Glomerular visceral epithelial cell (primary cell): Measurements from ENCODE around the gene HOXA6.
A peak's percentile ranks its signal among the peaks of the same experiment; 100 is the strongest.

Experiments used
- DNase-seq: peaks from one replicate; pipeline ENCODE4 v3.0.0-alpha.2; 2016; ENCODE audit errors: extremely low spot score

The HOXA6 gene

DNA sequence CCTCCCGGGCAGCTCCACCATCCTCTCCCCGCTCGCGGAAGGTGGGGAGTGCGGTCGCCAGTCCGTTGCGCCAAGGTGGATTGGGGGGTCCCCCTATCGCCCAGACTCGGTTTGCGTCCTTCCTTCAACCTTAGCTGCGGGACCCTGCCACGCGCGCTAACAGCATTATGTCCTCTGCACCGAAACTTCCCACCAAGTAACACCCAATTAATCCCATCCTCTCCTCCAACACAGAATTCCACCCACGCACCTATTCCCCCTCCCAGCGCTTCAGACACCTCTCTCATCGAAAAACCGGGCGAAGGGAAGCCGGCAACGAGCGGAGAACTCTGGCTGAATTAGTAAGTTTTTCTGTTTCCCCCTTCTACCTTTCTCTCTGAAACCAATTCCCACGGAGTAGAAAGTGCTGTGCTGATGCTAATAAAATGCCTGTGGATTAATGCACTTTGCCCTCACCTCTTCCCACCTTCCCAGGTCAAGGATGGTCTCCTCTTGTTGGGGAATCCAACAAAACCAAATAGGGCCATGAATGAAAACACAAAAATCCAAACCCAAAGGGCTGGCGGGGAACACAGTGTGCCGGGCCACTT, 3.9 kb upstream of the HOXA6 start:
- DNase-seq = no peak

DNA sequence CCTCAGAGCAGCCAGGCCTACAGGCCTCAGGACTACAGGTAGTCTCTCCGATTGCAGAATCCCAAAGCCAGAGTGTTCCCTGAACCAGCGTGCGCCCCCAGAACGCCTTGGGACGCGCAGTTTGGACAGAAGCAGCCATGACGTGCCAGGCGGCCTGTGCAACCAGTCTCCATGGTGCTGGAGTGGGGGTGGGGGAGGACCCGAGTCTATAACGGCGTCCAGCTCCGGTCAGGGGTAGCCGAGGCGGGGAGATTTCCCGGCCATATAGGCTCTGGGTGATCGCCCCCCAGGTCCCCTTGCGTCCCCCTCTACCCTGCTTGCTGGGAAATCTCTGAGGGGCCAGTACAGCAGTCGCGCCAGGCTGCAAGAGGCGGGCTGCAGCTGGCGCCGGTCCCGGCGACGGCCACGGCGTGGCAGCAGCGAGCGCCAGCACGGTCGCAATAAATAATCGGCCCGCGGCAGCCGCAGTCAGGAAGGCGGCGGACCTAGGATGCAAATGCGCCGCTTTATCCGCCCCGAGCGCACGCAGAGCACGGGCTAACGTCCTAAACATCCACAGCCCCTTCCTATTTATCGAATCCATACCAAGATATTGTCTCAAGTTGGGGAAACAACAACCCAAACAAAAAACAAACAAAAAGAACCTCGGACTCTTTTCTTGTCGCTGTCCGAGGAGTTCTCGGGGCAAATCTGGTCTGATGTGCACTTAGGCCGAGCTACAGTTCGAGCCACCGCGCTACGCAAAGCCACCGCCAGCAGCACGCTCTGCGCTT, 3.2 kb upstream of the HOXA6 start:
- DNase-seq = peak; percentile 84

DNA sequence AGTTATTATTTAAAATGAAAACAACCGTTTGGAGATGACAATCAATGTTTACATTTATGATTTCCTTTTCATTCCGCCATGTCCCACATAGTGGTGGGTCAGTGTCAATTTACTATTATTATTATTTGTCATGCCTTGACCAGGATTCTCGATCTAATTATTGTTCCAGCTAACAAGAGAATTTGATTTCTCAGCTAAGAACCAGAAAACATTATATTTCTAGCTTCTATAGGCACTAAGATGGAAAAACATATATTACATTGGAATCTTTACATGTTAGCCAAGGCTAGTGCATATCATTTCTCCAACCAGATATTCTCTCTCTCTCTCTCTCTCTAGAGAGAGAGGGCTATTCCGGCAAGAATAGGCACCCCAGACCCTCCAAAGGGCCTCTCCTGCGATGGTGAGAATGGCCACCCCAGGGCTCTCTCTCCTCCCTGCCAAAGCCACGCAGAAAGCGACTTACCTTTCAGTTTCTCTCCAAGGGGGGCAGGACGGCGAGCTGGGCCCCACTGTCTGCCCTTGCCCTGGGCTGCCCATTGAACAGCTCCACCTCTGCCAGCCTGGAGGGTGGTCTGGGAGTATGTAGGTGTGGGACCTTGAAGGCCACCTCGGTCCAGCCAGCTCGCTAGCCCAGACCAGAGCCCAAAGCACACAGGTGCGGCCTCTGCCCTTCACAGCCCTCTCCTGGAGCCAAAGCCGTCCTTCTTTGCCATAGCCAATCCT, 2.4 kb upstream of the HOXA6 start:
- no peak for DNase-seq

DNA sequence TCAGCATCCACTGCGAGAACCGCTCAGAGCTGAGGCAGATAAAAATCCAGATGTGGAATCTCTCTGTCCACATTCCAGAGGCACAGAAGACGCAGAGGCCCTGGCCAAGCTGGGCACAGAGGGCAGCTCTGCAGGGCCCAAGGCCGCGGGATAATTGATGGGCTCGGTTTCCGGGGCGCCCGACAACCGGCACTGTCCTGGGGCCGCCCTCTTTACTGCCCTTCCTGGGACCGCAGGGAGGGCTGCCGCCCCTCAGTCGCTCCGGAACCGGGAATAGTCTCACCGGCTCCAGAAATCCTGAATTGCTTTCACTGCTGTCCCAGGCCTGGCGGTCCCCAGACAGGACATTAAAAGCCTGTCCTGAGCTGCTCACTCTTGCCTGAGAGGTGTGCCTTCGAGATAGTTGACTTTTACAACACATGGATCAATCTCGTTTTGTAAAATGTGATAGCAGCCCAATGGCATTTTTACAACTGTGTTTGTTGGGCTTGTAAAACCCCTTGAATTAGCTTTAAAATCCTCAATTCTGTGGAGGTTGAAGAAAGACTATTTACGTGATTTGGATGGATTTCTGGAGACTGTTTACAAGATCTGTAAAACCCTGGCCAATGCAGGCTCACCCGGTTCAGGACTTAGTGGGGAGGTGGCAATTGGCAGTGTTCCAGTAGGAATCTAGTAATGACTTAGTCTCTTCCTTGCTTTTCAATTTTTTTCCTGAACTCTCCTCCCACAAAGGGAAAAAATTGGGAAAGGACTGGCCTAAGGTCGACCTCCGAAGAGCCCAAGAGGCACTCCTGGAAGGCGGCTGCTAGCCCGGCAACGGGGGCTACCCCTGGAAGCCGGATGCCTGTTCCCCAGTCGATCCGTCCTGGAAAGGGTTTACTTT, 1.4 kb upstream of the HOXA6 start:
- peak; percentile 45 for DNase-seq

DNA sequence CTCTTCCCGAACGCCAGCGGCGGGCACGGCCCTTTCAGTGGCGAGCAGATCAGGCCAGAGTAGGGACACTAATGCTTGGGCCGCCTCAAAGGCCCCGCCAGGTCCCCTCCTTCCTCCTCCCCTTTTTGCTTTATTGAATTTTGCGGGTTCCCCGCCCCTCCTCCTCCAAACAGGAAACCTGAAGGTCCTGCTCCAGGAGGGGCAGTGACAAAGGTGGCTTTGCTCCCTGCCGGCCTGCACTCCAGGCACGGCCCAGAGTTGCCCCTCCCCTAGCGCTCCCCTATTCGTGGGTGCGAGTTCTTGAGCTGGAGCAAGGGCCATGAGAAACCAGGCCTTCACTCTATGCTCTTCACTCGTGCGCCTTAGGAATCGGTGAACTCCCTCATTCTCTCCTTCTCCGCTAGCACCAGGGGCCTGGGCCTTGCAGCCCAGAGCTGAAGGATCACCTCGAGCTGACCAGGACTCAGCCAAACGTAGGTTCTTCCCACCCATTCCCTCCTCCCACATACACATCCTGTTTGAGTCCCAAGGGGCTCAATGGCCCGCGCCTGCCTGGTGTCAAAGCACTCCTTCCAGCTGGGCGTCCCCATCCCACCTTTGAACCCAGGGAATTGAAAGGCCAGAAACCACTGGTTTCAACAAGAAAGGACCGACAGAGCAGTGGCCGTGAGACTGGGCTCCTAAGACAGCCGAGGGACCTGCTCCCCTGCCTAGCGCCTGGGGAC, 619 bp upstream of the HOXA6 start:
- DNase-seq = peak; percentile 77

DNA sequence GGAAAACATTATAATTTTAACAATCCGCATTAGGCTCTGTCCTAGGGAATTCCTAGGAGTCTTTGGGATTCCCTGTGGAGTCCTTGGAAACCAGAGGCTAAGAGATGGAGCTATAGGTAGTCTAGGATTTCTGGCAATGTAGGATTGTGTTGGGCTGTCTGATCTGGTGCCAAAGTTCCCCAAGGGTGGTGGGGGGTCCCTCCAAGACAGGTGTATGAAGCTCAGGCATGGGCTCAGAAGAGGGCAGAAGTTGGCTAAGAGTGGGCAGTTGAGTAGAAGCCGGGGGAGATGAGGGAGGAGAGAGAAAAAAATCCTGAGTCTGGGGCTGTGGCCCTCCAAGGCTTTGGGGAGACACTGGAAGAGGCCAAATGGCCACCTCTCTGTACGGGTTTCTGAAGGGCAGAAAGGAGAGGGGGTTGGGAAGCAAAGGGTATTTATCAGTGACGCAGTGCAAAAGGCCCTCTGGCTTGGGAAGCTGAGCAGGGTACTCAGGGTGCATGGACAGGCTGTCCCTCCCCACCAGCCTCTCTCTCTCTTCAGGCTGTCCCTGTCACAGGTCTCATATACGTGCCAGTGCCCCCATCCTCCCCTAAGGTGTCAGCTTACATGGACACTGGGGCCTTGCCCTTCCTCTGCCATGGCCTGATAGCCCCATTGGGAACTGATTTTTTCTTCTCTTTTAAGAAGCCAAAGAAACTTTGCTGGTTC, 929 bp downstream of the HOXA6 start:
- DNase-seq = no peak

DNA sequence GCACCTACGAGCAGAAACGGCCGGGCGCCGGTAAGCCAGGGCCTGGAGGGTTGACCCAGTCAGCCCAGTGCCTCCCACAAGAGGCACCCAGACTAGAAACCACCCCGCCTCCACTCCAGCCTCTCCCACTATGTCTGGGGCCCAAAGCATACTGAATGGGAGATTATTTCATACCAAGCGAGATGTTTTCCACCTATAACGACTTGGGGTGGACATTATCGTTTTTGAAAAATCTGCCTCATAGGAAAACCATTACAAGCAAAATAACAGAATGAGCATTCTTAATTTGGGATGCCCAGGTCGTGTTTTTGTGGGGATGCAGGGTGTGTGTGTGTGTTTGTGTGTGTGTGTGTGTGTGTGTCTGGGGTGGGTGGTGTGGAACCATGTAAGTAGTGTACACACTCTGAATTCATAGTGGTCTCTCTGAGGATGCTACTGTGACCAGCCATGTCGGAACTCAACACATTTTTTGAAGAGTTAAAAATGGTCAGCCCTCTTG, 1.6 kb downstream of the HOXA6 start:
- DNase-seq = no peak

DNA sequence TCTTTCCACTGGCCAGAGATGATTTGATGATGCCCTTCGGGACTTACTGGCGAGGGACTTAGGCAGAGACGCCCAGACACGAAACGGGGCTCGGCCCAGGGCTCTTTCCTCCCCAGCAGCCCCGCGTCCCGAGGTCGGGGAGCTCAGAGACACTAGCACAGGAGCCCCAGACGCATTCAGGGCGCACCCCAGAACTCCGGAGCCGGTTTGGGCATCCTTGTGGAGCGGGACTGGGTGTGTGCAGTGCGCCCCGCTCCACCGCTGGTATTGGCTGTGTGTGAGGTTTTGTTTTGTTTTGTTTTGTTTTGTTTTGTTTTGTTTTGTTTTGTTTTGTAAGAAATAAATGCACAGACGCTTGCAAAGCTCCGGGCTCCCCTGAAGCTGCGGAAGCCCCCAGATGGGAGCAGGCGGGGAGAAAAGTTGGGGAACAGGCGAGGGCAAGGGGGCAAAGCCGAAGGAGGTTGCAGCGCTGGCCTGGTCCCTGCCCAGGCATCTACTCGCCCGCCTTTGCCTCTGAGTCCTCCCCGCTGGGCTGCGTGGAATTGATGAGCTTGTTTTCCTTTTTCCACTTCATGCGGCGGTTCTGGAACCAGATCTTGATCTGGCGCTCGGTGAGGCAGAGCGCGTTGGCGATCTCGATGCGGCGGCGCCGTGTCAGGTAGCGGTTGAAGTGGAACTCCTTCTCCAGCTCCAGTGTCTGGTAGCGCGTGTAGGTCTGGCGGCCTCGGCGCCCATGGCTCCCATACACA, 2.2 kb downstream of the HOXA6 start:
- no peak for DNase-seq

DNA sequence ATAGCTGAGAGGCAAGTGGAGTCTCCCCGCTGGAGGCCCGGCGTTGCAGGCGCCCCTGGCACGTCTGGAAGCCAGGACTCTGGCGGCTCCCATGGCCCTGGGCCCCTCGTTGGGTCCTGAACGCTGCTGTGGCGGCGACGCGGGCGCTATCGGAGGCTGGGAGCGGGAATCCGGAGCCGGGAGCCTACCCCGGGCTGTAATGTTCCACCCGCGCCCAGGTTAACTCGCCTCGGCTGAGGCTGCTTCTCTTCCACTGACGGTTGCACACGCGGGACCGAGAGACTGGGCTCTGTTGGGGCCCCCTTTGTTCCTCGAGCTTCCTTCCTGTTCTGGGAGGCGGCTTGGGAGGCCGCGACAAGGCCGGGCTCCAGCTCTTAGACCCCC, 2.8 kb downstream of the HOXA6 start:
- DNase-seq = no peak

DNA sequence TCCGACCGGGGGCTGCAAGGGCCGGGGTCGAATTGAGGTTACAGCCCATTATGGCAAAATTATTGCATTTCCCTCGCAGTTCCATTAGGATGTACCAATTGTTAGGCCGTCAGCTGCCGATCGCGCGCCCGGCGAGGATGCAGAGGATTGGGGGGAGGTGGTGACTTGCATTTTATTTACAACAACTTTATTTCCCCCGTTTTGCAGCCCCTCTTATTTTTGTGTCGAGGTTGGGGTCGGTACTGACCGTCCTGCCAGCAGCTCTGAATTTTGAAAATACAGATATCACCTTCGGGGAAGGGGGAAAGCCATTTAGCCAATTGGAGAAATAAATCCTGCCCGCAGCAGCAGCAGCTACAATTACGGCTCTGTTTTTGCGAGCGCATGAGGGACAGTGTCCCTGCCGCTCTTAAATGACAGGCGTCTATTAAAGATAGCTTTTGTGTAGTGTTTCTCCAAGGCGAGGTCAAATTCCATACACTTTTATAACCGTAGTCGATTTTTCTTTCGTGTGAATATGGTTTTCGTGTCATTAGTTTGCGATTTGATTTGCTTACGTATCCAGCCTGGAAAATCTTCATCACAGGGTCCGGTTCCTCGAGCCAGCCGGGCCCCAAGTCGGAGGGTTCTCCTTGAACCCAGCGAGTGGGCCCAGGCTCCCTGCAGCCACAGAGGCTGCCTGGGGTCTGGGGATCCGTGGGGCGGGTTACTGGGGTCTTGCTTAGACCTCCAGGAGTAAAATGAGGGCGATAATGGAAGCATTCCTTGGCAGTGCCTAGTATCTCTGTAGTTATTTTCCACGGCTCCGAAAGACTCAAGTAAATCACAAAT, 3.4 kb downstream of the HOXA6 start:
- DNase-seq = no peak

DNA sequence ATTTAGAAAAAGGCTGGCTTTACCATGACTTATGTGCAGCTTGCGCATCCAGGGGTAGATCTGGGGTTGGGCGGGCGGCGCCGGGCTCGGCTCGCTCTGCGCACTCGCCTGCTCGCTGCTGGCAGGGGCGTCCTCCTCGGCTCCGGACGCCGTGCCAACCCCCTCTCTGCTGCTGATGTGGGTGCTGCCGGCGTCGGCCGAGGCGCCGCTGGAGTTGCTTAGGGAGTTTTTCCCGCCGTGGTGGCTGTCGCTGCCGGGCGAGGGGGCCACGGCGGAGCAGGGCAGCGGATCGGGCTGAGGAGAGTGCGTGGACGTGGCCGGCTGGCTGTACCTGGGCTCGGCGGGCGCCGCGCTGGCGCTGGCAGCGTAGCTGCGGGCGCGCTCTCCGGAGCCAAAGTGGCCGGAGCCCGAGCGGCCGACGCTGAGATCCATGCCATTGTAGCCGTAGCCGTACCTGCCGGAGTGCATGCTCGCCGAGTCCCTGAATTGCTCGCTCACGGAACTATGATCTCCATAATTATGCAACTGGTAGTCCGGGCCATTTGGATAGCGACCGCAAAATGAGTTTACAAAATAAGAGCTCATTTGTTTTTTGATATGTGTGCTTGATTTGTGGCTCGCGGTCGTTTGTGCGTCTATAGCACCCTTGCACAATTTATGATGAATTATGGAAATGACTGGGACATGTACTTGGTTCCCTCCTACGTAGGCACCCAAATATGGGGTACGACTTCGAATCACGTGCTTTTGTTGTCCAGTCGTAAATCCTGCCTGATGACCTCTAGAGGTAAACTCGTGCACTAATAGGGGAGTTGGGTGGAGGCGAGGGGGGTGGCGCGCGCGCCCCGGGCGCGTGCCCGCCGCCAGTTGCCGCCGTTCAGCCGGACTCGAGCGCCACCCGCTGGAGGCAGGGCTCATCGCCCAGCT, 4.3 kb downstream of the HOXA6 start, which contains the start of gene HOXA5:
TSS of gene HOXA5 (minus strand) at position 659 of the 927 bp plus-strand sequence. CDS start at position 585, 74 bp downstream.
- peak; percentile 94 for DNase-seq

DNA sequence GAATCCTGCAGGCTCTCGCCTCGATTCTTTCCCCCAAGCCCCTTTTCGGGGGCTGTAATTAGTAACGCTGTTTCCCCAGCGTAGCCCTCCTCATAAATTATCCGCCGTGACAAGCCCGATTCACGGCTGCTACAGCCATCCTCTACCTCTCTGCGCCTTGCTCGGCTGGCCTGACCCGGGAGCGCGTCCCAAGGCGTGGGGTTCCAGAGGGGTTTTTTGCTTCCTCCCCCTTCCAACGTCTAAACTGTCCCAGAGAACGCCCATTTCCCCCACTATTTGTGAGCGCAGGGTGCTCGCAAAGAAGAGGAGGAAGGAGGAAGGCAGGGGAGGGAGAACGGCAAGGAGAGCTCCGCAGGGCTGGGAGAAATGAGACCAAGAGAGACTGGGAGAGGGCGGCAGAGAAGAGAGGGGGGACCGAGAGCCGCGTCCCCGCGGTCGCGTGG, 5.0 kb downstream of the HOXA6 start:
- DNase-seq = no peak

DNA sequence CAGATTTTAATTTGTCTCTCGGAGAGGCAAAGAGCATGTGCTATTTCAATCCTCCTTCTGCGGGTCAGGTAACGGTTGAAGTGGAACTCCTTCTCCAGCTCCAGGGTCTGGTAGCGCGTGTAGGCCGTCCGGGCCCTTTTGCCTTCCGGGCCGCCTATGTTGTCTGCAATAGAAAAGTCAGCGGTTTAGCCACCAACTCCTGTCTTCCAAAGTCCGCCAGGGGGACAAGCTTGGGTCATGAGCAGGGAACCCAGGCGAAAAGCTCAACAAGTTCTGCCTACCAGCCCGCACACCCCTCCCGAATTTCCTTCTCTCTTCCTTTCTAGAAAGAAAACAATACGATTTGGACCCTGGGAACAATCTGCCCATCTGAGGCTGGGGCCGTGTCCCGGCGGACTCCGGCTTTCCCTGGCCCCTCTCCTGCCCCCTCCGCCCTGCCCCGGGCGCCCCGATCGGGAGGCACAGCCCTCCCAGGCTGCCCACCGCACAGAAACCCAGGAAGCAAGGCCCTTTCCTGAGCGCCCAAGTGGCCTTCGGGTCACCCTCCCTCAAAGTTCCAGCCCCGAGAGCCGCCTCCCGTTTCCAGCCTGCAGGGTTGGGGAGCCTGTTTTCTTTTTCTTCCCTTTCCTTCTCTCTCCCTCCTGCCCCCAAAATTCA, 5.5 kb downstream of the HOXA6 start:
- peak; percentile 64 for DNase-seq

DNA sequence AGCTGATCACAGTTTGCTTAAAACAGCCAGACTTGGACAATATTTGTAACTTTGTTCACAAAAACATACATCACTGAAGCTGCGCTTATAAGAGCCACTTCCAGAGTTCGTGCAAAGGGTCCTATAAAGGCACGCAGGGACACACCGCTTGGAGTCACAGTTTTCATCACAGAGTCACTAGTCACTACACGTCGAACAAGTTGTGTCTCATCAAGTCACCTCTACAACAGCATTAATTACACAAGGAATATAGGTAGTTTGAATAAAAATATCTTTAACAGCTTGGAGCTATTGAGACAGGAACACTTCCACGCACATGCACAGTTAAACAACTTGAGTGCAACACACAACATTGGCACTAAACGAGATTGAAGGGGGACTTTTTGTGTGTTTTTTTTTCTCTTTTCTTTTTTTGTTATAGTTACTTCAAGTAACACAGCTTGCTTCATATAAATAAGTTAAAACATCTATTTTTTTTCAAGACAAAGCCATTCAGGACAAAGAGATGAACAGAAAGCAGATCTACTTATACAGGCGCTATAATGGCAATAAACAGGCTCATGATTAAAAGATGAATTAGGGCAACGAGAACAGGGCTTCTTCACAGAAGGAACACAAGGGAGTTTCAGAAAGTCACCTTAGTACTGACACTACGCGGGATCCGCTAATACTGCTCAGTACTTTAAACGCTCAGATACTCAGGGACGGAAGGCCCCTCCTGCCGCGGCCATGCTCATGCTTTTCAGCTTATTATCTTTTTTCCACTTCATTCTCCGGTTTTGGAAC, 6.2 kb downstream of the HOXA6 start:
- no peak for DNase-seq

DNA sequence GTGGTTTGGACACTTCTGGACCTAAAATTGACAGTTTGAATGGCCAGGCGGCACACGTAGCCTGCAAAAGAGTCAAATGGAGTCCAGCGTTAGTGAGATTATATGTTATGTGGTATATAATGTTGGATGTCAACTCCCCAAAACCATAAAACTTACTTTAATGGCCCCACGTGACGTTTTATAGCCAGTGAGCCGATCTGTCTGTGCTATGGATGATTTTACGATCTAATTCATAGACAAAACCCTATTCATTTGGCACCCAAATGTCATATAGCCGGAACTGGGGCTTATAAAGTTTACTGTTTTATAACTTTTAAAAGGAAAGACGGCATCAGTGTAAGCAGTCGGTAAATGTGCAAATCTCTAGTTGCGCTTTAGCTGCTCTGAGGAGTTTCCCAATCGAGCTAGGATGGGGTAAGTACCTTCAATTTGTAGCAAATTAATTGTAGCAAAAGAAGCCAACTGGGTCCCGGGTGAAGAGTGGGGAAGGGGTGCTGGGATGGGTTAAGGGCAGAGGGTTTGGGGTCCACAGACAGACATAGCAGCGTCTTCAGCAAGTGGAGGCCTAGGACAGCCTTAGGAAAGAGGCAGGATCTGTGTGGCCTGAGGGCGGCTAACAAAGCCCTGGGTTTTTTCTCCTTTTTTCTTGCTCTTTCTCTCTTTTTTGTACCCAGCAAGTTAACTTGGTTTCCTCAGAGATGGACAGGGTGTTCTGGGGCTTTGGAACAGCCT, 7.3 kb downstream of the HOXA6 start:
- DNase-seq = no peak
